ENCODE measurements around the gene ZNF516. TPM values are rescaled to one million over a fixed set of nuclear protein-coding genes. Genes with fewer than 3 reads are reported as not detected.

The ZNF516 gene
- total and polyA plus RNA-seq, 2 of the 13 experiments (the other 11 are each of a cell fraction or from before 2014, with no cell fraction given): 16.6 to 18.7 TPM

DNA sequence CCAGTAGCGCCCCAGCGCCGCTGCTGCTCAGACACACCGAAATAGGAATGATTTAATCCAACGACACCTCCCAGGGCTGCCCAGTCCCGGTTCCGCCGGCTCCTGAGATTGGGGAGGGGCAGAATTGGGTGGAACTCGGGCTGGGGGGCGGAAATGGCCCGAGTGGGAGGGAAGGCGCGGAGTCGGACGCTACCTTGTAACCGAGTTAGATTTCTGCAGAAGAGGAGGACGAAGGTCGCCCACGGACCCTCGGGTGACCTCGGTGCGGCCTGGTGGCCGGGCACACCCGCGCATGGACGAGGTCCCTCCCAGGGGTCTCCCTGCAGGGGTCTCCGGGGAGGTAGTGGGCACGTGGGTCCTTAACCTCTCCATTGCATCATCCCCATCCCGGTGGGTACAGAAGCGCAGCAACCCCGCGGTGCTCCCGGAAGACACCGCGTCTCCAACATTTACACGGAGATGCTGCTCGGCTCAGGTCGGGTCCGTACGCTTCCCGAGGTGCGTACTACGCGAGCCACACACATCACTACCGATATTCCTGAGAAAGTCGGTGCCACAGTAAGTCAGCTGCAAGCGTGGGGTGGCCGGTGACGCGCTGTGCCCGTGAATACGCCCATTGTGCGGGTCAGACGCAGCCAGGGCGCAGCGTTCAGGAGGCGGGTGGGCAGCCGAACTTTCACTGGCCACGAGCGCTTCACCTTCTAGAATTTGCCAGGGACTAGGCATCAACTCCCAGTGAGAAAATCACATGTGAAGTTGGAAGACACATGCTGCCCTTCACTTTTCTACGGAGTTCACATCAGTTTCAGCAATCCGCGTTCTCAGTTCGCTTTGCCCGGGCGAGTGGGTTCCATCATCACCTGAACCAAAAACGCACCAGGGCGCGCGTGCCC is 3.0 kb downstream of the ZNF516 start (continued):
- TF ChIP-seq THAP9 (CRISPR knock-in tag; IDR thresholded peaks at IDR 0.05; ENCODE audit: borderline replicate concordance): peak; percentile 41; the same call in 1 of the 2 replicates
- TF ChIP-seq NFE2 (CRISPR knock-in tag; IDR thresholded peaks at IDR 0.05): no peak
- TF ChIP-seq GTF2F1 (IDR thresholded peaks at IDR 0.05; ENCODE audit: low read length): no peak
- no peak for TF ChIP-seq ERF (CRISPR knock-in tag; IDR thresholded peaks at IDR 0.05)
- no peak for TF ChIP-seq NFRKB (IDR thresholded peaks at IDR 0.05)
- TF ChIP-seq ZNF567 (CRISPR knock-in tag; IDR thresholded peaks at IDR 0.05; ENCODE audit: borderline replicate concordance): no peak
- TF ChIP-seq, protein P1, sequence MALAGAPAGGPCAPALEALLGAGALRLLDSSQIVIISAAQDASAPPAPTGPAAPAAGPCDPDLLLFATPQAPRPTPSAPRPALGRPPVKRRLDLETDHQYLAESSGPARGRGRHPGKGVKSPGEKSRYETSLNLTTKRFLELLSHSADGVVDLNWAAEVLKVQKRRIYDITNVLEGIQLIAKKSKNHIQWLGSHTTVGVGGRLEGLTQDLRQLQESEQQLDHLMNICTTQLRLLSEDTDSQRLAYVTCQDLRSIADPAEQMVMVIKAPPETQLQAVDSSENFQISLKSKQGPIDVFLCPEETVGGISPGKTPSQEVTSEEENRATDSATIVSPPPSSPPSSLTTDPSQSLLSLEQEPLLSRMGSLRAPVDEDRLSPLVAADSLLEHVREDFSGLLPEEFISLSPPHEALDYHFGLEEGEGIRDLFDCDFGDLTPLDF (CRISPR knock-in tag; IDR thresholded peaks at IDR 0.05): no peak
- no peak for TF ChIP-seq ZNF513 (CRISPR knock-in tag; conservative IDR thresholded peaks at IDR 0.05)
- TF ChIP-seq NFKBIZ (CRISPR knock-in tag; IDR thresholded peaks at IDR 0.05): no peak
- peak; percentile 9; the same call in 1 of the 2 replicates for TF ChIP-seq YEATS2 (CRISPR knock-in tag; IDR thresholded peaks at IDR 0.05; ENCODE audit: borderline replicate concordance)
- TF ChIP-seq ZNF205 (CRISPR knock-in tag; IDR thresholded peaks at IDR 0.05): no peak
- TF ChIP-seq RBM39 (IDR thresholded peaks at IDR 0.05; ENCODE audit: low read depth, low read length, poor library complexity, severe bottlenecking): peak; percentile 61
- TF ChIP-seq ZNF557 (CRISPR knock-in tag; IDR thresholded peaks at IDR 0.05): no peak
- TF ChIP-seq, protein P2, sequence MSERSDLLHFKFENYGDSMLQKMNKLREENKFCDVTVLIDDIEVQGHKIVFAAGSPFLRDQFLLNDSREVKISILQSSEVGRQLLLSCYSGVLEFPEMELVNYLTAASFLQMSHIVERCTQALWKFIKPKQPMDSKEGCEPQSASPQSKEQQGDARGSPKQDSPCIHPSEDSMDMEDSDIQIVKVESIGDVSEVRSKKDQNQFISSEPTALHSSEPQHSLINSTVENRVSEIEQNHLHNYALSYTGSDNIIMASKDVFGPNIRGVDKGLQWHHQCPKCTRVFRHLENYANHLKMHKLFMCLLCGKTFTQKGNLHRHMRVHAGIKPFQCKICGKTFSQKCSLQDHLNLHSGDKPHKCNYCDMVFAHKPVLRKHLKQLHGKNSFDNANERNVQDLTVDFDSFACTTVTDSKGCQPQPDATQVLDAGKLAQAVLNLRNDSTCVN (CRISPR knock-in tag; IDR thresholded peaks at IDR 0.05; ENCODE audit: borderline replicate concordance): no peak
- TF ChIP-seq, protein P3, sequence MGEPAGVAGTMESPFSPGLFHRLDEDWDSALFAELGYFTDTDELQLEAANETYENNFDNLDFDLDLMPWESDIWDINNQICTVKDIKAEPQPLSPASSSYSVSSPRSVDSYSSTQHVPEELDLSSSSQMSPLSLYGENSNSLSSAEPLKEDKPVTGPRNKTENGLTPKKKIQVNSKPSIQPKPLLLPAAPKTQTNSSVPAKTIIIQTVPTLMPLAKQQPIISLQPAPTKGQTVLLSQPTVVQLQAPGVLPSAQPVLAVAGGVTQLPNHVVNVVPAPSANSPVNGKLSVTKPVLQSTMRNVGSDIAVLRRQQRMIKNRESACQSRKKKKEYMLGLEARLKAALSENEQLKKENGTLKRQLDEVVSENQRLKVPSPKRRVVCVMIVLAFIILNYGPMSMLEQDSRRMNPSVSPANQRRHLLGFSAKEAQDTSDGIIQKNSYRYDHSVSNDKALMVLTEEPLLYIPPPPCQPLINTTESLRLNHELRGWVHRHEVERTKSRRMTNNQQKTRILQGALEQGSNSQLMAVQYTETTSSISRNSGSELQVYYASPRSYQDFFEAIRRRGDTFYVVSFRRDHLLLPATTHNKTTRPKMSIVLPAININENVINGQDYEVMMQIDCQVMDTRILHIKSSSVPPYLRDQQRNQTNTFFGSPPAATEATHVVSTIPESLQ (CRISPR knock-in tag; conservative IDR thresholded peaks at IDR 0.05): no peak
- no peak for TF ChIP-seq HCFC1 (IDR thresholded peaks at IDR 0.05; ENCODE audit: low read depth, low read length)
- no peak for TF ChIP-seq SNAI1 (CRISPR knock-in tag; IDR thresholded peaks at IDR 0.05; ENCODE audit: borderline replicate concordance)
- TF ChIP-seq ZNF503 (CRISPR knock-in tag; IDR thresholded peaks at IDR 0.05): no peak
